Transverse colon (tissue), 4 donors: ENCODE data around the gene BAZ2B. TPM values are rescaled to one million over a fixed set of nuclear protein-coding genes. Genes with fewer than 3 reads are reported as not detected.

Experiments
- DNase-seq: peaks from one replicate; pipeline ENCODE4 v3.0.0-alpha.2; 2019
- H3K27ac ChIP-seq, 4 donors: fragments of 200-600 bp; sonication (generic); 2 replicates each; pipeline ENCODE4 v1.5.1; 2016 to 2018; ENCODE audit warnings: inconsistent platforms in 4 of 4
- H3K27me3 ChIP-seq: fragments of 200-600 bp; sonication (generic); 2 replicates; pipeline ENCODE4 v1.5.1; 2017; ENCODE audit warnings: inconsistent platforms
- H3K36me3 ChIP-seq, 4 donors: fragments of 200-600 bp; sonication (generic); 2 replicates each; pipeline ENCODE4 v1.5.1; 2017 to 2019; ENCODE audit warnings: inconsistent platforms in 4 of 4
- H3K4me1 ChIP-seq, 4 donors: fragments of 200-600 bp; sonication (generic); 2 replicates each; pipeline ENCODE4 v1.5.1; 2017 to 2020; ENCODE audit warnings: inconsistent platforms in 4 of 4
- H3K4me3 ChIP-seq, 4 donors: fragments of 200-600 bp; sonication (generic); 1 replicate in 1 of 4; 2 replicates in 3 of 4; pipeline versions ENCODE4 v1.5.1 to v1.6.1; 2017 to 2019; ENCODE audit warnings: inconsistent platforms in 4 of 4
- H3K9me3 ChIP-seq, 2 donors: fragments of 200-600 bp; sonication (generic); 2 replicates each; pipeline ENCODE4 v1.5.1; 2017 to 2019; ENCODE audit warnings: inconsistent platforms in 2 of 2
- CTCF ChIP-seq, 5 experiments: fragments of 200-600 bp in 3 of 5; fragments of 450-650 bp in 2 of 5; sonication (generic) in 3 of 5; IDR thresholded peaks; 1 replicate in 2 of 5; 2 replicates in 3 of 5; pipeline ENCODE4 v1.5.1; 2016 to 2017; ENCODE audit warnings: antibody characterized with exemption in 5 of 5, inconsistent platforms in 3 of 5, mild to moderate bottlenecking in 2 of 5, moderate library complexity in 1 of 5
- EP300 ChIP-seq: sonication (generic); formaldehyde crosslinking; IDR thresholded peaks from one replicate; pipeline ENCODE4 v1.6.1; 2017; ENCODE audit warnings: antibody characterized with exemption, low read depth
- POLR2A ChIP-seq: fragments of 450-650 bp; IDR thresholded peaks from one replicate; pipeline ENCODE4 v1.6.1; 2016; ENCODE audit warnings: antibody characterized with exemption, mild to moderate bottlenecking, moderate library complexity
- POLR2AphosphoS5 ChIP-seq, 3 donors: sonication (generic); formaldehyde crosslinking; IDR thresholded peaks; one replicate each; pipeline ENCODE4 v1.6.1; 2016; ENCODE audit warnings: antibody characterized with exemption in 3 of 3
- WGBS, 2 donors: methylation state at CpG; one replicate each; pipeline ENCODE4 v1.1.5; 2018; ENCODE audit warnings: low coverage in 1 of 2; 5-methylcytosine and 5-hydroxymethylcytosine counted together
- in situ Hi-C, 4 donors: fragments of 200-750 bp; cut with MboI; loops; one replicate each; pipeline versions ENCODE4 v1.15.0 to v1.15.1; 2017; ENCODE audit warnings: low sequenced_read_pairs in 3 of 4, low pct_ligation_motif_present in 1 of 4, low pct_unique_long_range_greater_than_20kb in 1 of 4
- intact Hi-C: fragments of 100-400 bp; cut with DNase I; formaldehyde crosslinking; loops from one replicate; pipeline ENCODE4 v1.15.1; 2023; ENCODE audit warnings: low total_unique reads
- total RNA-seq, 4 donors: library from RNA; depleted of rRNA; stranded (reverse); fragments of >200 nt; gene quantifications; one replicate each; pipeline ENCODE4 v1.1.0, GENCODE V29; 2016

The BAZ2B gene
- total RNA-seq, 4 donors from 2014 or later: 42.3 to 104 (median 81.3) TPM

- no peak for DNase-seq
- Histone ChIP-seq H3K4me1 (no peaks in the 10 kb centered on the region), H3K27me3 (no peaks in the 10 kb centered on the region), H3K36me3 (peaks cover 0 to 38% (median 9%) of the 10 kb centered on the region in 4 donors), H3K27ac (no peak overlapping the region), H3K4me3 (no peak overlapping the region), H3K9me3 (no peaks in the 10 kb centered on the region)
- intact Hi-C loops: no loop called here
- in situ Hi-C loops: no loop called here
- TF ChIP-seq CTCF (IDR thresholded peaks at IDR 0.05) (no peak), EP300 (no peak), POLR2A (no peak), POLR2AphosphoS5 (IDR thresholded peaks at IDR 0.05) (no peak)
Measured at GRCh38 chr2:159322419-159322818, 293.9 kb downstream of the BAZ2B start.

GRCh38 chr2:159317392-159318088, 298.8 kb downstream of the BAZ2B start:
- 78 to 79% methylated on average over 3 of the region's 3 CpGs for WGBS, 2 donors
- Histone ChIP-seq H3K4me3 (no peak overlapping the region), H3K4me1 (no peaks in the 10 kb centered on the region), H3K27ac (no peak overlapping the region), H3K36me3 (peaks cover 0 to 29% (median 2%) of the 10 kb centered on the region in 4 donors), H3K9me3 (no peaks in the 10 kb centered on the region), H3K27me3 (no peaks in the 10 kb centered on the region)
- intact Hi-C loops (no loop called here), in situ Hi-C loops (no loop called here)
- DNase-seq: no peak
- TF ChIP-seq POLR2AphosphoS5 (IDR thresholded peaks at IDR 0.05) (no peak), CTCF (IDR thresholded peaks at IDR 0.05) (no peak), POLR2A (no peak), EP300 (no peak)

DNA sequence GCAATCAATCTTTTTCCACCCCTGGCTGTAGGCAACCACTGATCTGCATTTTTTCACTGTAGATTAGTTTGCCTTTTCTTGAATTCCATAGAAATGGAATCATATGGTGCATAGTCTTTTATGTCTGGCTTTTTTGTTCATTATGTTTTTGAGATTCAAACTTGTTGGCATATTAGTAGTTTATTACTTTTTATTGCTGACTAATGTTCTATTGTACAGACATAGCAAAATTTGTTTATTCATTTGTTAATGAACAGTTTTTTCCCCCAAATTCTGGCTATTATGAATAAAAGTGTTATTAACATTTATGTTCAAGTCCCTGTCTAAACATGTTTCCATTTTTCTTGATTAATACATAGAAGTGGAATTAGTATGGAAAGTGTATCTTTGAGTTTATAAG, 308.4 kb downstream of the BAZ2B start:
- in situ Hi-C loops: no loop called here
- H3K27ac ChIP-seq: no peak overlapping the region
- TF ChIP-seq EP300: no peak
- TF ChIP-seq POLR2A: no peak
- no peak for TF ChIP-seq POLR2AphosphoS5 (IDR thresholded peaks at IDR 0.05)
- no peak for TF ChIP-seq CTCF (IDR thresholded peaks at IDR 0.05)
- no peak overlapping the region for H3K4me3 ChIP-seq
- DNase-seq: no peak
- H3K9me3 ChIP-seq: no peaks in the 10 kb centered on the region
- intact Hi-C loops: no loop called here
- H3K36me3 ChIP-seq: no peaks in the 10 kb centered on the region
- H3K27me3 ChIP-seq: no peaks in the 10 kb centered on the region
- no peaks in the 10 kb centered on the region for H3K4me1 ChIP-seq

DNA sequence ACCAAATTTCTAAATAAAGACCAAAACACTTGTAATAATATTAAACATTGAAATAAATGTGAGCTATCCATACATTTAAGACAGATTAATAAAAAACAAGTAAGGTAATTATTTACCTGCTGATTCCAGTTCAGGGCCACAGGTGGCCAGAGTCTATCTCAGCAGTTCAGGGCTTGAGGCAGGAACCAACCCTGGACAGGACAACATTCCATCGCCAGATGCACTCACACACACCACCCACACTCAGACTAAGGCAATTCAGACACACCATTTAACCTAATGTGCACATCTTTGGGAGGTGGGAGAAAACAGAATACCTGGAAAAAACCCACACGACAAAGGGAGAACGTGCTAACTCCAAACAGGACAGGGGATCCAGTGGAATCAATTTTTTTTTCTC, 315.8 kb downstream of the BAZ2B start:
- H3K36me3 ChIP-seq: no peaks in the 10 kb centered on the region
- no peaks in the 10 kb centered on the region for H3K4me1 ChIP-seq
- DNase-seq: no peak
- intact Hi-C loops (no loop called here), in situ Hi-C loops (no loop called here)
- 79 to 93% methylated on average over 3 of the region's 3 CpGs for WGBS, 2 donors
- no peaks in the 10 kb centered on the region for H3K9me3 ChIP-seq
- H3K27me3 ChIP-seq: no peaks in the 10 kb centered on the region
- no peak for TF ChIP-seq POLR2AphosphoS5 (IDR thresholded peaks at IDR 0.05)
- no peak for TF ChIP-seq POLR2A
- no peak for TF ChIP-seq CTCF (IDR thresholded peaks at IDR 0.05)
- no peak for TF ChIP-seq EP300
- H3K27ac ChIP-seq: no peak overlapping the region
- H3K4me3 ChIP-seq: no peak overlapping the region
